Prostate gland (tissue), 2 donors: ENCODE measurements around the gene TSEN2. TPM values are rescaled to one million over a fixed set of nuclear protein-coding genes. Genes with fewer than 3 reads are reported as not detected.

Experiments used
- DNase-seq: peaks from one replicate; pipeline ENCODE4 v3.0.0-alpha.2; 2019; ENCODE audit warnings: low spot score
- H3K27ac ChIP-seq, 2 donors: fragments of 200-600 bp; sonication (generic); 2 replicates each; pipeline ENCODE4 v1.5.1; 2017 to 2019
- H3K27me3 ChIP-seq: fragments of 200-600 bp; sonication (generic); replicated peaks from 2 replicates; pipeline ENCODE4 v1.5.1; 2019; ENCODE audit not compliant: insufficient read depth
- H3K36me3 ChIP-seq, 2 donors: fragments of 200-600 bp; sonication (generic); 1 replicate in 1 of 2; 2 replicates in 1 of 2; pipeline versions ENCODE4 v1.5.1 to v1.8.1; 2017 to 2019
- H3K4me1 ChIP-seq: fragments of 200-600 bp; sonication (generic); replicated peaks from 2 replicates; pipeline ENCODE4 v1.5.1; 2019
- H3K4me3 ChIP-seq, 2 donors: fragments of 200-600 bp; sonication (generic); 2 replicates each; pipeline ENCODE4 v1.5.1; 2017 to 2019
- H3K9me3 ChIP-seq: fragments of 200-600 bp; sonication (generic); 2 replicates; pipeline ENCODE4 v1.5.1; 2017
- CTCF ChIP-seq, 4 experiments: fragments of 200-600 bp in 2 of 4; fragments of 450-650 bp in 2 of 4; sonication (generic) in 2 of 4; IDR thresholded peaks; 1 replicate in 3 of 4; 2 replicates in 1 of 4; pipeline ENCODE4 v1.5.1; 2016 to 2019; ENCODE audit warnings: antibody characterized with exemption in 4 of 4, mild to moderate bottlenecking in 2 of 4, moderate library complexity in 2 of 4
- POLR2A ChIP-seq: fragments of 450-650 bp; IDR thresholded peaks from one replicate; pipeline ENCODE4 v1.6.1; 2016; ENCODE audit warnings: antibody characterized with exemption, mild to moderate bottlenecking
- POLR2AphosphoS5 ChIP-seq: sonication (generic); formaldehyde crosslinking; IDR thresholded peaks from one replicate; pipeline ENCODE4 v1.6.1; 2017; ENCODE audit warnings: antibody characterized with exemption
- WGBS: methylation state at CpG from one replicate; pipeline ENCODE4 v1.1.5; 2018; 5-methylcytosine and 5-hydroxymethylcytosine counted together
- intact Hi-C: fragments of 100-400 bp; cut with DNase I; formaldehyde crosslinking; loops from one replicate; pipeline ENCODE4 v1.14.2; 2022
- total RNA-seq, 2 donors: library from RNA; depleted of rRNA; stranded (reverse); fragments of >200 nt; gene quantifications; one replicate each; pipeline ENCODE4 v1.1.0, GENCODE V29; 2016

TSEN2 gene
- total RNA-seq, 2 donors from 2014 or later = 13.8 to 14.9 TPM

- Histone ChIP-seq H3K4me1 (no peaks in the 10 kb centered on the region), H3K9me3 (no peaks in the 10 kb centered on the region), H3K27me3 (no peaks in the 10 kb centered on the region), H3K27ac (no peak overlapping the region), H3K4me3 (no peak overlapping the region), H3K36me3 (no peaks in the 10 kb centered on the region)
- intact Hi-C loops = no loop called here
- no peak for DNase-seq
- no peak for TF ChIP-seq POLR2AphosphoS5
- TF ChIP-seq CTCF (IDR thresholded peaks at IDR 0.05) = no peak
- no peak for TF ChIP-seq POLR2A
- WGBS = 83% methylated on average over 4 of the region's 4 CpGs
Observed at GRCh38 chr3:12438318-12438717, 46.0 kb upstream of the TSEN2 start.

- no peaks in the 10 kb centered on the region for H3K9me3 ChIP-seq
- no peaks in the 10 kb centered on the region for H3K4me1 ChIP-seq
- no peak overlapping the region for H3K27ac ChIP-seq
- WGBS = 81% methylated on average over 11 of the region's 11 CpGs
- intact Hi-C loops = no loop called here
- no peaks in the 10 kb centered on the region for H3K36me3 ChIP-seq
- no peaks in the 10 kb centered on the region for H3K27me3 ChIP-seq
- no peak for TF ChIP-seq POLR2AphosphoS5
- TF ChIP-seq POLR2A = no peak
- no peak for TF ChIP-seq CTCF (IDR thresholded peaks at IDR 0.05)
- H3K4me3 ChIP-seq = no peak overlapping the region
- DNase-seq = no peak
Observed at GRCh38 chr3:12439161-12439940, 44.9 kb upstream of the TSEN2 start.

GRCh38 chr3:12440927-12441714 lies 43.2 kb upstream of the TSEN2 start:
- no peak overlapping the region for H3K4me3 ChIP-seq
- H3K9me3 ChIP-seq = no peaks in the 10 kb centered on the region
- intact Hi-C loops = no loop called here
- H3K4me1 ChIP-seq = no peaks in the 10 kb centered on the region
- H3K27me3 ChIP-seq = no peaks in the 10 kb centered on the region
- DNase-seq = no peak
- TF ChIP-seq POLR2AphosphoS5 (no peak), CTCF (IDR thresholded peaks at IDR 0.05) (no peak), POLR2A (no peak)
- 49% methylated on average over 21 of the region's 21 CpGs for WGBS
- H3K27ac ChIP-seq = no peak overlapping the region
- no peaks in the 10 kb centered on the region for H3K36me3 ChIP-seq

GRCh38 chr3:12442654-12443501 lies 41.4 kb upstream of the TSEN2 start:
- Histone ChIP-seq H3K9me3 (no peaks in the 10 kb centered on the region), H3K27ac (no peak overlapping the region), H3K36me3 (no peaks in the 10 kb centered on the region), H3K27me3 (no peaks in the 10 kb centered on the region), H3K4me1 (no peaks in the 10 kb centered on the region), H3K4me3 (no peak overlapping the region)
- DNase-seq = no peak
- no peak for TF ChIP-seq POLR2AphosphoS5
- no peak for TF ChIP-seq POLR2A
- no peak for TF ChIP-seq CTCF (IDR thresholded peaks at IDR 0.05)
- intact Hi-C loops = no loop called here
- WGBS = 82% methylated on average over 20 of the region's 20 CpGs
